Stimulated activated CD8-positive, alpha-beta memory T cell treated with anti-CD3 and anti-CD28 coated beads, Interleukin-2, amount 100 ng/mL, for 1 hour (primary cell): ENCODE measurements around the gene STK24.
A peak's percentile ranks its signal among the peaks of the same experiment; 100 is the strongest.

Source experiments
- DNase-seq, 2 donors: peaks; one replicate each; pipeline ENCODE4 v3.0.0-alpha.2; 2020; ENCODE audit warnings: low read depth in 2 of 2

Gene STK24

DNA sequence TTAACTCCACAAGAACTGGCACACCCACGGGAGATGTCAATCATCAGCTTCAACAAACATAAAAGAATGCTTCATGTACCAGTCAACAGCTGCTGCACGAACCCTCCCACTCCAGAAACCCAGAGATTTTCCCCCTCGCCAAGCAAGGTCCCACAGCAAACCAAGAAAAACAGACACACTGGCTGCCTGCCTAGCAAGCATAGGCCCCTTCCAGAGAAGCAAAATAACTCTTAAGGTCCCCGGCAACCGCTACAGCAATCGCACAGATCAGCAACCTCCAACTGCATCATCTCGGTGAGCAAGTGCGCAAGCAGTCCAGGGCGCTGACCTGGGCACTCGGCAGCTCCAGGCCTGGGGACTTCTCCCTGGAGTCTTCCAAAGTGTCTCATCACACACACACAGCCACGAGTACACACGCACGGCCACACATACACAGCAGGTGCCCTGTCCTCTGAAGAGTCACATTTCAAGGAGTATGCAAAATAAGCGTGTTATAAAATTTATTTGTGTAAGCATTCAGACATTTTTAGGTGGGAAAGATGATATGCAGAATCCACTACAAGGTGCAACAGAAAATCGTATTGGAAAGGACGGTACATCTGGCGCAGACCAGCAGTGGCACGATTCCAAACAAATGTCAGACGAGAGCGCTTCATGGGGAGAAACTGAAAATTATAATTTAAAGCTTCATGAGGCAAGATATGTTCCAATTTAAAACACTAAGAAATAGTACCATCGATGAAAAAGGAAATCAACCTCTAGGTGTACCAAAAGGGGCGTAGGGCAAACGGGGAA, 125.0 kb downstream of the STK24 start:
- no peak for DNase-seq

DNA sequence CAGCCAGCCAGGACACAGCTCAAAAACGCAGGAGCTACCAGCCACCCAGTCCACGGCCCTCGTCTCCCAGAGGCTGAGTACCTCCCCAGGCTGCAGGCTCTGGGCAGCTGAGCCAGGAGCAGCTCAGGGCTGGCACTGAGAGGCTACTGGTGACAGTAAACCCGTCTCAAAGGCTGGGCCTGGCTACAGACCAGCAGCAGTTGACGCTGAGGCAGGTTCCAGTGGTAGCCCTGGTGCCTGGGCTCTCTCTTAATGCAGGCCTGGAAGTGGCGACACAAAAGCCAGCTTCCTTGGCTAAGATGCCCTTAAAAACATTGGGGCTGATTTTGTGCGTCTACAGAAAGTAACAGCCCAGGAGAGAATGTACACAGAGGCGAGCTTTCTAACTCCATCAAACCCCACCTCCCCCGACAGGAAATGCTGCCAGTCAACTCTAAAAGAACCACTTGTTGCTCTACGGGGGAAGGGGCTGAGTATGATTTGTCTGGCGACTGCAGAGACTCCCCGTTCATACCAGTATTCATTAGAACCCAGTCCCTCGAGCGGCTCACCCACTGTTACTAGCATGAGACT, 126.3 kb downstream of the STK24 start:
- DNase-seq: no peak

DNA sequence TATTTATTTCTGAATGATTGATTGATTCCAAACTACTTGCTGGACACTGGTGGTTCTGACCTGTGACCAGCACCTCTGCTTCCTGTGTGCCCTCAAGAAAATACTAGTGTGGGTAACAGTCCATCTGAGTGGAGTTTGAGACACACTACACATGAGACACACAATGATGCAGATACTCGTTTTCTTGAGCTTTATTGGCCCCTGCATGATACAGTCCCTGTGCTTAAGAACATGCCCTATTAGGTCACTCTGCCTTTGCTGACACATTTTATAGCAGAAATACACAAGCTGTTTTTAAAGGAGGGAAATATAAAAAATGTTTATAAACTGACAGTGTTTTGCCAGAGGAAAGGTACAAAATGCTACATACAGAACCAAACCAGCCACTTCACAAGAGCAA, 126.9 kb downstream of the STK24 start:
- DNase-seq: no peak

DNA sequence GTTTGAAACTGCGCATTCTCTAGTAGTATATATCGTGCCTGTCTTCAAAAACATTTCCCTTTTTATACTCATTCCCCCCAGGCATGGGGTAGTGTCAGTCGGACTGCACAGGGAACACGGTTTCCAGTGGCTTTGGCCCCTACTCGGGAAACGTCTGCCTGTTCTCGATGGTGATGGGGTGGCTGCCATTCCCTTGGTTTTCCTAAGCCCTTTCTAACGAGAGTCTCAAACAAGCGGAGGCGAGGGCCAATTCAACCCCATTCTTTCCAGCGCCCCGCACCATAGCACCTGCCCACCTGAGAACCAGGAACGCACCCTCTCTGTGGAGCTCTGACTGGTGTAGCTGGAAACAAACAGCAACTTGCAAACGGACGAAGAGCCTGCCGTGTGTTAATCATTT, 127.6 kb downstream of the STK24 start:
- DNase-seq: no peak

DNA sequence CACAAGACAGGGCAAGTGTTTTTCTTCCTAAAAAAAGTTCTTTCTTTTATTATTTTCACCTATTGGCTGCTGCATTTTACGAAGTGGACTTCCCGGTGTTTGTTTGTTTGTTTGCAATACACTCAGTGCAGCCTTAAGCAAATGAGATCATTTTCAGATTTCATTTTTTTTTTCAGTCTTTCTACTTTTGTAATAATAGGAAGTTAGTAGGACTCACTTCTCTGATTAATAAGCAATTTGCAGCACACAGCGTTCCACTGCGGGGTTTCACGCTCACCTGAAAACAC, 128.3 kb downstream of the STK24 start:
- no peak for DNase-seq

DNA sequence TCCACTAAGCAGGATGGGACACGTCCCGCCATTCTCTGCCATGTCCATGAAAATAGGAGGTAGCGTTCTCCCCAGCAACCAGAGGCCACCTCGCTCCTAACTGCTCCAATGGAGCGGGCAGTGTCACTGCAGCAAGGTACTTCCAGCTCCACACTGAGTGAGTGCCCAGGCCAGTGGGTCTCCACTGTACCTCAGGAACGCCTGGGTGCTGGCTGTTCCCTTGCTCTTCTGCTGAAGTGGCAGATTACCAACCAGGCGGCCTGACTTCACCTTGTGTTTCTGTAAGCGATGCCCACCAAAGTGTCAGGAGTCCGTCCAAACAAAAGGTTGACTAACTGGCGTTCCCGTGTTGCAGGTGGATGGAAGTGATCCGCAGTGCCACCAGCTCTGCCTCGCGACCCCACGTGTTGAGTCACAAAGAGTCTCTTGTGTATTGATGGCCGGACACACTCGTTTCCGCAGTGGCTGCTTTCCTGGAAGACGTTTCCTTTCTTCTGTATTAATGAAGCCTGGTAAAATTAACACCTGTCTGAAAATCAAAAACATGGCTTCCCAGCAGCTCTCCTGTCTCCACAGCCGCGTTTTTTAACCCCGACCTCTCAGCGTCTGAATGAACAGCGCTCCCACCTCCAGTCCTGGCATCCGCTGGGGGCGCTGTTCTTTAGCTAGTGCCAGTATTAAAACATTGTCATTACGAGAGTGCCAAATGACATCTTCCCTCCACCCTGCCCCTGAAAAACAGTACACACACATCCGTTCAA, 128.8 kb downstream of the STK24 start:
- no peak for DNase-seq

DNA sequence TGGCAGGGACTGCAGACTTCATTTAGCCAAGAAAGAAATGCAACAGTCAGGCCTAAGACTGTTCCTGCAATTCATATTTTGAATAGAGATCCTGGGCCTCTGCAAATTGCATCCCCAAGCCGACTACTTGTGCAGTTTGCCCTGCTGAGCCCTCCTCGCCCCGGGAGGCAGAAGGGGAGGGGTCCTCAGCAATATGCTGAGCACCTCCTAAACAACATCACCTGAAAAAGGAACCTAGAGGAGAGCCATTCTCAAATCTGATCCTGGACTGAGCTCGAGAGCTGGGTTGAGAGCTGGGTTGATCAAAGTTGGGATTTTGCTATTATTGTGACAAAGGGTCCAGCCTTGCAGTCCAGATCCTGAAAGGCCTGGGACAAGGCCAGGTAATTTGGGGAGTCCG, 129.8 kb downstream of the STK24 start:
- DNase-seq: no peak

DNA sequence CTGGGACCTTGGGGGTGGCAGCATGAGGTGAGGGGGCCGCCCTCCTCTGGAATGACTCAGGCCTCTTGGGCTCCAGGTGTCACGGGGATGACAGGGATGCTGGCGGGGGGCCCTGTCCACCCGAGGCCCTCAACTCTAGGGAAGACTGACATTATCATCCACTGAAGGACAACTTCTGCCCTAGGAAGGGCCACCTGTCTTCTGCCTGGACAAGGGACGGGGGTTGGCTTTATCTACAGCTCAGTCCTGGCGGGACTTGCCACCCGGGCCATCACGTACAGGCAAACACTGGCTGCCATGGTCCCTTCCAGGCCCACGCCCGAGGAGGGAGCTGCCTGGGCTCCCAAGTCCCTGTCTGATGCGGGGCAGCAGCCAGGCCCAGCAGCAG, 130.7 kb downstream of the STK24 start:
- no peak for DNase-seq

DNA sequence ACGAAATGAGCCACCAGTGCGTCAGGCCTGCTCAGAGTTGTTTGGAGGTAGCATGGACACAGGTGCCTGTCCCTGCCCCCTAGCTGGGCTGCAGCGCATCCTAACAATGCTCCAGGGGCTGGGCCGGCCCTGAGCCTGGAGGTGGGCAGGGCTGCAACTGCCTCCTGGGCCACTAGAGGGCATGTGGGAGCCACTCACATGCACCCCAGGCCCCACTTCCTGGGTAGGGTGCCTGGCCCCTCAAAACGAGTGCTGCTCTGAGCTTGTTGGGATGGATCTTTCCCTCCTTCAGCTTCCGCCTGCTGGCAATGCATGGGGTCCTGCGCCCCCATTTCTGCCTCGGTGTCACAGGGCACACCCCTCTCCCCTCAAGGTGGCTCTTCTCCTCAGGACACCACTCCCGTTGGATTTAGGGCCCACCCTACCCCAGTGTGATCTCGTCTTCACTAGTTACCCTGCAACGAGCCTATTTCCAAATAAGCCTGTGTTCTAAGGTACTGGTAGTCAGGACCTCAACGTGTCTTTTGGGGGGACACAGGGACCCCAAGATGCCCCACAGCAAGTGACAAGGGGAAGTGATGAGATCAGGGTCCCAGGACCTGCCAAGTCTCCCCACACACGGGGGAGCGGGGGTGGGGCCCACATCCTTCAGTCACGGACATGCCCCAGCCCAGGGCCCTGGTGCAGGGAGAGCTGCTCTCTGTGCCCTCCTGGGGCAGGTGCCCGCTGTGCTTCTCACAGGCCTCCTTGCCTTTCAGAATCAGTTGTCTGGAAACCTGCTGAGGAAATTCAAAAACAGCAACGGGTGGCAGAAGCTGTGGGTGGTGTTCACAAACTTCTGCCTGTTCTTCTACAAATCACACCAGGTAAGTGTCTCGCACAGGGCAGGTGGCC, 131.3 kb downstream of the STK24 start:
- peak; percentile 50 to 63 for DNase-seq

DNA sequence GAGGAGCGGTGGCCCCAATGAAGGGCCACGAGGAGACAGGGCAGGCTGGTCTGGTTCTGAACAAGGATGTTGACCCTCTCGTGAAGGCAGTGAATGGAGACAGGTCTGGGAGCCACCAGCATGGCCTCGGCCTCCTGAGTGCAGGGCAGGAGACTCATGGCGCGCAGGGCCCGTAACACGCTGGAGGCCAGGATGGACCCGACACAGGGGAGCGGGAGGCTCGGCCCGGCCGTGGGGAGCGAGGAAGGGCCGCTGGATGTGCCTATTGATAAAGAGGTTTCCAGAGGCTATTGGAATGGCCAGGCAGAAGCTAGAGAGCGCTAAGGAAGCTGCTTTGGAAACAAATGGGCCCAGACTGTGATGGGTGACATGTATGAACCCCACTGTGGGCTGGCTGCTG, 132.5 kb downstream of the STK24 start:
- DNase-seq: no peak

DNA sequence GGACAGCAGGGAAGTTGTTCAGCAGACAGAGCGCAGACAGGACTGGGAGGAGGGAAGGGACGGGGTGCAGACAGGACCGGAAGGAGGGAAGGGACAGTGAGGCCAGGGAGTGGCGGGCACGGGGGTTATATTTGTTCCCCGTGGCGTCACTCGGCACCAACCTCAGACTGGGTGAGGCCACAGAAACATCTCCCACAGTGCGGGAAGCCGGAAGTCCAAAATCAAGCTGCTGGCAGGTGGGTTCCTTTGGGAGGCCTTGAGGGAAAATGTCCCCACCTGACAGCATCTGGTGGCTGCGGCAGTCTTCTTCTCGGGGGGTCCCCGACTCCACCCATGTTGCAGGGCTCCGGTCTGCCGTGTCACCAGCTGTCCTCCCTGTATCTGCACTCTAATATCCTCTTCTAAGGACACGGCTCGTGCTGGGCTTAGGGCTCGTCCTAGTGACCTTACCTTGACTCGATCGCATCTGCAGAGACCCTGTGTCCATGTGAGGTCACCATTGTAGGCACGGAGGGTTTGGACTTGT, 133.0 kb downstream of the STK24 start:
- DNase-seq: no peak

DNA sequence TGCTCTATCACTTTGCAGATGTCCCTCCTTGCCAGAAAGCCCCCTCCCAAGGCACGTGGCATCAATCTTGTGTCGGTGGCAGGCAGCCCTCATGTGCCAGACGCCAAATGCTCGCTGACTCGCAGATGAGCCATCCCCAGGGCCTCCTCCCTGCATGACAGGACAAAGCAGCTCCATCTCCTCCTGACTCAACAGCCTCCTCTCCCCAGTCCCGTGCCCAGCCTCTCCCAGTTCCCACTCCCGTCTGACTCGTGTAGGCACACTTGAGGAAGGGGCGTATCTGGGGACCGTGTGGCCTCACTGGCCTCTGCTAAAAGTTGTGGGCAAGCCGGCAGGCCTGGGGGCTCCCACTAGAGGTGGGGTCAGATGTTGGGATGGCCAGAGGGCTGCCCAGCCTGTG, 133.6 kb downstream of the STK24 start:
- DNase-seq: no peak

DNA sequence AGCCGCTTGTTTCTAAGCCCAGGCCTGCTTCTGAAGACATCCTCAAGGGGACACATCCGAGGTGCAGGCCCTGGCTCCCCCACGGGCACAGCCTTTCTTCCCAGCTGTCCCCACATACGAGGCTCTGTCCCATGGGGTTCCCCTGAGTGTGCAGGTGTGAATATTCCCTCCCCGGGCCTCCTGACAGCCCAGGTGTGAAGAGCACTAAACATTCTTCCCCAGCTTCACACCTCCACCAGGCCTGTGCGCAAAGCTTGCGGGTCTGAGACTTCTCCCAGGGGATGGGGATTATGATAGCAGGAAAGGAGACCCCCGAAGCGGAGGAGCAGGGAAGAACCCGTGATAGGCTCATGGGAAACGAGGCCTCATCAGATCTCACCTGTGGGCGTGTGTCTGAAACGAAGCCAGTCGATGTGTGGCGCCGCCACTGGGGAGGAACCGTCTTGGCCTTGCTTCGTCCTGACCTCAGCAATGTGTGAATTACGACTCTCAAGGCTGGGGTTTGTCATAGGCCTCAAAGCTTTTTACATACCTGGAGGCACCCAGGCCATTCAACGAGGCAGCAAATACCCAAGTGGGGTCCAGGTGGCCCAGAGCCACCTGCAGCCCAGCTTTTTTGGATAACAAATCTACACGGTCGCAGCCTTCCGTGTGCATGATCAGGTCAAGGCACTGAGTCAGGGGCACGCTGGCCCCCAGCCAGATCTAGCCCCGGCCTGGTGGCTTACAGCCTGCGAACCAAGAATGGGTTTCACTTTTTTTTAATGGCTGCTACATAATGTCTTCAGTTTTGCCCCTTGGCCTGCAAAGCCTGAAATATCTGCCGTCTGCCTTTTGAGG, 134.3 kb downstream of the STK24 start:
- no peak for DNase-seq

DNA sequence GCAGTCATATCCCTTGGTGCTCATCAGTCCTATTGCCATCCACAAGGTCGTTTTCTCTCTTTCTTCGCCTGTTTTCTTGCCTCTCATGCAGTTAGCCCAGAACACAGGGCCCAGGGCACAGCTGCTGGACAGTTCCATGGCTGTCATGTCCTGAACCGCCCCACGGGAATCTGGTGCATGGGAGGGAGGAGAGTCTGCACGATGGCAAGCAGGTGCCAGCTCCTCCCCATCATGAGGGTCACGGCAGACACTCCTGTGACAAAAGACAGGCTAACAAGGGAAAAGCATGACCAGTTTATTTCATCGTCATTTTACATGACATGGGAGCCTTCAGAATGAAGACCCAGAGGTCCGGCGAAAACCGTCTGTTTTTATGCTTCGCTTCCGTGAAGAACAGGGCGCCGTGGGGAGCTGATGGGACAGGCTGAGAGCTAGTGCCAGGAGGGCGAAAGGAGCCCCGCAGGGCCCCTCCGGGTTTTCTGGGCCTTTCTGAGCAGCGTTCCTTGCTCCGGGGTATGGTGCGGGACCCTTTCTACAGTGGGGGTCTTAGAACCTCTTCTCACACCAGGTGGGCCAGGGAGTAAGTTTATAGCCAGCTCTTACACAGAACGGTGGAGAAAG, 135.7 kb downstream of the STK24 start:
- no peak for DNase-seq

DNA sequence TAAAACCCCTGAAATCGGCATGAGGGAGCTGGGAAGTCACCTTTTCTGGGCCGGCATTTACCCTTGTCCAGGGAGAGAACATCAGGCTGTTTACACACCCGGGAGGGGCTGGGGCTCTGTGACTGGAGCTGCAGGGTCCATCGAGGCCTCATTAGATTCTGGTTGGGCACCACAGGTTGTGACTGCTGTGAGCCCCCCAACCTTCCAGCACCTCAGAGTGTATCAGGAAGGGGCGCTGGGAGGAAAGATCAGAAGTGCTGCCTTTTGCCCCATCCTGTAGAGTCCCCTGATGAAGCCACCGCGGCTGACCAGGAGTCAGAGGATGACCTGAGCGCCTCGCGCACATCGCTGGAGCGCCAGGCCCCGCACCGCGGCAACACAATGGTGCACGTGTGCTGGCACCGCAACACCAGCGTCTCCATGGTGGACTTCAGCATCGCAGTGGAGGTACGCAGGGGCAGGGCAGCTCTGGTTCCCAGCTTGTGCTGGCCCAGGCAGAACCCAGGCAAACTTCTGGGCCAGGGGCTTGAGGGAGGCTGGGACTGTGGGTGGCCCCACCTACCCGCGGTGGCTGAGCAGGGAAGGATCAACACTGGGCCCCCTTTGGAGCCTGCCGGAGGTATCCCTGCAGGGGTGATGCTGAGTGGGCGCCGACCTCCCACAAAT, 136.4 kb downstream of the STK24 start:
- no peak for DNase-seq

DNA sequence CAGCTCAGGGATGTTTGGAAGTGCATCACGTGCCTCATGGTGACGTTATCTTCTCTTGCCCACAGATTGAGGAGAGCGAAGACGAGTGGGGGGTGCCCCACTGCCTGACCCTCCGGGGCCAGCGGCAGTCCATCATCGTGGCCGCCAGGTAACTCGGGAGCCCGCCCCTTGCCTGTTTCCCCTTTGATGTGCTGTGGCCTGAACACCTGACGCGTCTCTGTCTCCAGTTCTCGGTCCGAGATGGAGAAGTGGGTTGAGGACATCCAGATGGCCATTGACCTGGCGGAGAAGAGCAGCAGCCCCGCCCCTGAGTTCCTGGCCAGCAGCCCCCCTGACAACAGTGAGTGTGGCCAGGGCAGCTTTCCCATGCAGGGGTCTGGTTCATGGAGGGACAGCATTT, 137.0 kb downstream of the STK24 start:
- DNase-seq: no peak

DNA sequence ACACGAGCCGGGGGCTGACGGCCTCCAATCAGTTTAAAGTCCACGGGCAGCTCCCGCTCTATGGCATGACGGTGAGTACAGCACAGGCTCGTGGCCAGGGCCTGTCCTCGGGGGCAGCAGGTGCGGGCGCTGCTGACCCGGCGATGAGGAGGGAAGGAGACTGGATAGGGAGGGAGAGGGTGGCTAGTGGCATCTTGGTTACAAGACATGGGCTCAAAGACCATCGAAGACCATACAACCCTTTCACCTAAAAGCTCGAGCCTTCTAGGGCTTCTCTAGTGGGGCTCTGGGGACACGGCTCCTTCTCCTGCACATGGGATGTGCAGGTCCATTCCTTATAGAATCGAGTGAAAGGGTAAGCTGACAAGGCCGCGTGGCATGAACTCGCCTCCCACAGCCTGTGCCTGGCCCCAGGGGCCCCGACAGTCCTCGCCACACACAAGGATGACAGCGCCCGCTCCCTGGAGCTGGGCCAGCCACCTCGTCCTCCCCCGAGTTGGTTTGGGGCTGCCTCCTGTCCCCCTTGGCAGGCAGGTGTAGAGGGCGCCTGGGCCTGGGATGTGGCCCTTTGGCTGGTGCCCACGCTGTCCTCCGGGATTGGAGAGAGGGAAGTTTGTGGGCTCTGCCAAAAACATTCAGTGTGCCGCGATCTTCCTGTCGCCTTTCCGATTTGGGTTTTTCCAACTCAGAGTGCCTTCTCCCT, 137.6 kb downstream of the STK24 start:
- no peak for DNase-seq

DNA sequence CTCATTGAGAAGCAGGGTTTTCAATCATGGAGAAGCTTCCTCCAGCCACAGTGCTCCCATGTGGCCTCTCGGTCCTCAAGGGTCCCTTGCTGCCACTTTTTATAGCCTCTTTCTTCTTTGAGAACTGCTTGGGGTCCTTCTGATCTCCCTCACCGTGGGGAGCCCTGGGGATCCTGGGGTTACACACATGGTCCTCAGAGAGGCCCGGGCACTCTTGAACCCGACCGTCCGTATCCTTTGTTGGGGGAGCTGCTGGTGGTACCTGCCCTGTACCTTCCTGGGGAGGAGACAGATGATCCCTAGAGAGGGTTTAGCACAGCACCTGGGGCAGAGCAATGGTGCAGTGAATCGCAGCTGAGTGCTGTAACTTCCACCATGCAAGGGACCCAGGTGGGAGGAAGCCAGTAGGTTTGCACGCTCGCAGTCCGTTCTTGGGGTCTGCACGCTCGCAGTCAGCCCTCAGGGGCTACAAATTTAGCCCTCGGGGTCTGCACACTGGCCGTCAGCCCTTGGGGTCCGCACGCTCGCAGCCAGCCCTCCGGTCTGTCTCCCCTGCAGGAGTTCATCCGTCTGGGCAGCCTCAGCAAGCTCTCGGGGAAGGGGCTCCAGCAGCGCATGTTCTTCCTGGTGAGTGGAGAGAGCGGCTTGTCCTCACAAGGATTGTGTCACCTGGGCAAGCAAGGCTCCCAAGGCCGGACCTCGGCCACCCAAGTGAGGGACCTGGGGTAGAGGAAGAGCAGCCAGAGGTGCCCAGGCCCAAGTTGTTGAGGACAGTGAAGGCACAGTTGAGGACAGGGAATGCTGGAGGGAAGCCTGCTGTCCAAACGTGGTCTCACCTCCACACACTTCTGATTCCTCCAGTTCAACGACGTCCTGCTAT, 138.4 kb downstream of the STK24 start:
- DNase-seq: no peak
